GM19351 (cell line): ENCODE measurements around the gene ZBTB26.
"Not testable (repeated sequence)": the region's sequence is repeated elsewhere in the genome, so short reads cannot be mapped to it uniquely, and the experiment has no call there.

Experiments
- ATAC-seq: cut with Tn5 transposase; IDR thresholded peaks from one replicate; pipeline ENCODE4 v1.9.1; 2021; ENCODE audit warnings: mild to moderate bottlenecking, moderate library complexity; ENCODE audit not compliant: unreplicated experiment

Gene ZBTB26

GRCh38 chr9:122930541-122931225 is 629 bp downstream of the ZBTB26 start:
- ATAC-seq = no peak

GRCh38 chr9:122929796-122930354 is 1.4 kb downstream of the ZBTB26 start:
- ATAC-seq = no peak

- ATAC-seq = no peak
Observed at GRCh38 chr9:122923947-122924346, 7.4 kb downstream of the ZBTB26 start.

- no peak for ATAC-seq
Observed at GRCh38 chr9:122922713-122923112, 8.6 kb downstream of the ZBTB26 start.

GRCh38 chr9:122918310-122918709 is 13.0 kb downstream of the ZBTB26 start:
- ATAC-seq = no peak

- ATAC-seq = peak; percentile 98
Observed at GRCh38 chr9:122912964-122913673, 18.2 kb downstream of the ZBTB26 start, which contains the start of gene ZBTB6. TSS of gene ZBTB6 (minus strand) at chr9:122913323. CDS start at chr9:122912072, 1,251 bp downstream.

- no peak for ATAC-seq
Observed at GRCh38 chr9:122912671-122912963, 18.7 kb downstream of the ZBTB26 start.

- not testable (repeated sequence) for ATAC-seq
Observed at GRCh38 chr9:122906122-122906521, 25.2 kb downstream of the ZBTB26 start.

- peak; percentile 71 for ATAC-seq
Observed at GRCh38 chr9:122904823-122905710, 26.2 kb downstream of the ZBTB26 start, which contains the start of gene RC3H2. TSS of gene RC3H2 (minus strand) at chr9:122905359. CDS start at chr9:122897509, 7,850 bp downstream.

- ATAC-seq = peak; percentile 20
Observed at GRCh38 chr9:122904466-122904822, 26.9 kb downstream of the ZBTB26 start.

- ATAC-seq = no peak
Observed at GRCh38 chr9:122900791-122901190, 30.5 kb downstream of the ZBTB26 start.

GRCh38 chr9:122897969-122898368 is 33.3 kb downstream of the ZBTB26 start:
- ATAC-seq = no peak

- no peak for ATAC-seq
Observed at GRCh38 chr9:122888480-122888879, 42.8 kb downstream of the ZBTB26 start.

GRCh38 chr9:122883125-122883524 is 48.2 kb downstream of the ZBTB26 start:
- no peak for ATAC-seq

- ATAC-seq = no peak
Observed at GRCh38 chr9:122879443-122879842, 51.9 kb downstream of the ZBTB26 start.

GRCh38 chr9:122875523-122875922 is 55.8 kb downstream of the ZBTB26 start:
- no peak for ATAC-seq

GRCh38 chr9:122867276-122867675 is 64.0 kb downstream of the ZBTB26 start:
- ATAC-seq = not testable (repeated sequence)

- ATAC-seq = no peak
Observed at GRCh38 chr9:122866079-122866478, 65.2 kb downstream of the ZBTB26 start.
